Smooth muscle cell (in vitro differentiated cells): ENCODE measurements around the gene ANTXR1. TPM values are rescaled to one million over a fixed set of nuclear protein-coding genes. Genes with fewer than 3 reads are reported as not detected.

Source experiments
- DNase-seq: peaks from one replicate; lab custom pipeline; 2025; ENCODE audit not compliant: unreplicated experiment; lab: John Stamatoyannopoulos, UW
- H2AFZ ChIP-seq: fragments of 200-600 bp; sonication (generic); 2 replicates; pipeline ENCODE4 v1.6.0; 2016; ENCODE audit warnings: antibody characterized with exemption, low read depth, mild to moderate bottlenecking
- H3F3A ChIP-seq: fragments of 200-600 bp; sonication (generic); 2 replicates; pipeline ENCODE4 v1.6.0; 2017; ENCODE audit warnings: antibody characterized with exemption, low read depth
- H3K27ac ChIP-seq: fragments of 200-600 bp; sonication (generic); 2 replicates; pipeline ENCODE4 v1.5.1; 2016; ENCODE audit warnings: low read depth, mild to moderate bottlenecking
- H3K27me3 ChIP-seq: fragments of 200-600 bp; sonication (generic); 2 replicates; pipeline ENCODE4 v1.6.1; 2016; ENCODE audit warnings: low read depth, mild to moderate bottlenecking
- H3K36me3 ChIP-seq: fragments of 200-600 bp; sonication (generic); 2 replicates; pipeline ENCODE4 v1.5.1; 2016; ENCODE audit warnings: low read depth
- H3K4me1 ChIP-seq: fragments of 200-600 bp; sonication (generic); 2 replicates; pipeline ENCODE4 v1.5.1; 2016; ENCODE audit warnings: low read depth
- H3K4me2 ChIP-seq: fragments of 200-600 bp; sonication (generic); 2 replicates; pipeline ENCODE4 v1.6.0; 2016; ENCODE audit warnings: mild to moderate bottlenecking
- H3K4me3 ChIP-seq: fragments of 200-600 bp; sonication (generic); 2 replicates; pipeline ENCODE4 v1.5.1; 2016; ENCODE audit warnings: mild to moderate bottlenecking
- H3K79me2 ChIP-seq: fragments of 200-600 bp; sonication (generic); 2 replicates; pipeline ENCODE4 v1.6.0; 2016; ENCODE audit warnings: low read depth, mild to moderate bottlenecking
- H3K9ac ChIP-seq: fragments of 200-600 bp; sonication (generic); 2 replicates; pipeline ENCODE4 v1.6.0; 2016; ENCODE audit warnings: low read depth
- H3K9me3 ChIP-seq: fragments of 200-600 bp; sonication (generic); replicated peaks from 2 replicates; pipeline ENCODE4 v1.5.1; 2016; ENCODE audit warnings: low read depth
- H4K20me1 ChIP-seq: fragments of 200-600 bp; sonication (generic); 2 replicates; pipeline ENCODE4 v1.6.0; 2016; ENCODE audit warnings: low read depth
- WGBS: methylation state at CpG from one replicate; pipeline ENCODE4 v1.1.7; 2016; ENCODE audit warnings: low lambda C conversion rate; 5-methylcytosine and 5-hydroxymethylcytosine counted together
- polyA plus RNA-seq: library from polyadenylated mRNA; unstranded; fragments of >200 nt; fragmentation: Nextera tagmentation; extraction: Ambion mirVana; gene quantifications from 2 replicates; pipeline ENCODE4 v1.2.1, GENCODE V29; 2016
- total RNA-seq: library from RNA; depleted of rRNA; stranded (reverse); fragments of >200 nt; gene quantifications from 2 replicates; pipeline ENCODE4 v1.2.3, GENCODE V29; 2014
- TF ChIP-seq, protein P1 (sequence below): fragments of 200-600 bp; sonication (generic); IDR thresholded peaks from 2 replicates; pipeline ENCODE4 v1.5.1; 2017; ENCODE audit warnings: borderline replicate concordance, mild to moderate bottlenecking, antibody characterized with exemption; ENCODE audit not compliant: insufficient read depth, poor library complexity, severe bottlenecking

The ANTXR1 gene
- total and polyA plus RNA-seq, 2 experiments from 2014 or later, result 292 to 309 TPM

DNA sequence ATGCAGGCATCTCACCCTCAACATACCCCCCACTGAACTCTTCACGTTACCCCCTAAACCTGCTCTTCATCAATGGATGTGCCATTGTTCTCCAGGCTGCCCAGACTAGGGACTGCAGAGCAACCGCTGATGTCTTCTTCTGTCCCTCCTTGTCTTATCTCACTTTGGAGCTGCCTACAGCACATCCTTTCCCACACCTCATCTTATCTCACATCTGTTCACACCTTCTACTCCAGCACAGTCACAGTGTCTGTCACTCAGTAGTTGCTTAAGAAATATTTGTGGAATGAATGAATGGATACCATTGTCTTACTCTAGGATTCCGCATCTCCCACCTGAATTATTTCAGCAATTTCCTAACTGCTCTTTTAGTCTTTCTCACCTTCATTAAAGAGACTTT is 144.5 kb downstream of the ANTXR1 start:
- Histone ChIP-seq H3K36me3 (no peaks in the 10 kb centered on the region), H3F3A (peaks cover 22% of the 10 kb centered on the region), H3K27me3 (no peaks in the 10 kb centered on the region), H3K4me3 (no peak overlapping the region), H3K4me1 (peaks cover 22% of the 10 kb centered on the region), H3K79me2 (peaks cover 6% of the 10 kb centered on the region), H3K9ac (no peak overlapping the region), H3K9me3 (no peaks in the 10 kb centered on the region), H4K20me1 (no peaks in the 10 kb centered on the region), H3K4me2 (no peak overlapping the region), H2AFZ (no peak overlapping the region), H3K27ac (no peak overlapping the region)
- TF ChIP-seq, protein P1, sequence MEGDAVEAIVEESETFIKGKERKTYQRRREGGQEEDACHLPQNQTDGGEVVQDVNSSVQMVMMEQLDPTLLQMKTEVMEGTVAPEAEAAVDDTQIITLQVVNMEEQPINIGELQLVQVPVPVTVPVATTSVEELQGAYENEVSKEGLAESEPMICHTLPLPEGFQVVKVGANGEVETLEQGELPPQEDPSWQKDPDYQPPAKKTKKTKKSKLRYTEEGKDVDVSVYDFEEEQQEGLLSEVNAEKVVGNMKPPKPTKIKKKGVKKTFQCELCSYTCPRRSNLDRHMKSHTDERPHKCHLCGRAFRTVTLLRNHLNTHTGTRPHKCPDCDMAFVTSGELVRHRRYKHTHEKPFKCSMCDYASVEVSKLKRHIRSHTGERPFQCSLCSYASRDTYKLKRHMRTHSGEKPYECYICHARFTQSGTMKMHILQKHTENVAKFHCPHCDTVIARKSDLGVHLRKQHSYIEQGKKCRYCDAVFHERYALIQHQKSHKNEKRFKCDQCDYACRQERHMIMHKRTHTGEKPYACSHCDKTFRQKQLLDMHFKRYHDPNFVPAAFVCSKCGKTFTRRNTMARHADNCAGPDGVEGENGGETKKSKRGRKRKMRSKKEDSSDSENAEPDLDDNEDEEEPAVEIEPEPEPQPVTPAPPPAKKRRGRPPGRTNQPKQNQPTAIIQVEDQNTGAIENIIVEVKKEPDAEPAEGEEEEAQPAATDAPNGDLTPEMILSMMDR, result no peak
- WGBS, result 79% methylated on average over 3 of the region's 3 CpGs
- no peak for DNase-seq

GRCh38 chr2:69159986-69160385 is 147.0 kb downstream of the ANTXR1 start:
- WGBS, result 58% methylated on average over 6 of the region's 6 CpGs

DNA sequence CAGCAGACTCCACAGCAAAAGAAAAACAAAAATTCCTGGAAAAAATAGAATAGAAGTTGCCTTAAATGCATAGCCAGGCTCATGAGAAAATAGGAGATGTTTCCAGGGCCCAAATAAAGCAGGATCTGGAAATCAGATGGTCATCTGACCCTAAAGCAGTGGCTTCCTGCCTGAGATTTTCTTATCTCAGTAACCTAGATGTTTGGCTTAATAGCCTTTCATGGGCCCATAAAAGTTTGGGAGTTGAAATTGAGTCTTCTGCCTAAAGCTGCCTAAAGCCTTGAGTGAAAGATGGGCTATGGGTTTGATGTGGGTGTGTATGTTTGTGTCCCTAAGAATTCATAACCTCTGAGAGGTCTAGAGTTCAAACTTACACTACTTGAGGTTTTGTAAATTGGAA is 149.1 kb downstream of the ANTXR1 start:
- Histone ChIP-seq H3K79me2 (peaks cover 6% of the 10 kb centered on the region), H3K36me3 (no peaks in the 10 kb centered on the region), H3F3A (peaks cover 39% of the 10 kb centered on the region), H3K4me3 (no peak overlapping the region), H2AFZ (no peak overlapping the region), H3K4me2 (peak overlapping the region; percentile 73), H3K9ac (peak overlapping the region; percentile 91), H3K9me3 (no peaks in the 10 kb centered on the region), H3K27ac (peak overlapping the region; percentile 99), H3K27me3 (no peaks in the 10 kb centered on the region), H3K4me1 (peaks cover 41% of the 10 kb centered on the region), H4K20me1 (no peaks in the 10 kb centered on the region)
- DNase-seq, result no peak
- TF ChIP-seq, protein P1, result no peak

More at GRCh38 chr2:69159986-69160385, 147.0 kb downstream of the ANTXR1 start:
- peak overlapping the region; percentile 99 for H3K27ac ChIP-seq
- H3K27me3 ChIP-seq, result no peaks in the 10 kb centered on the region
- no peaks in the 10 kb centered on the region for H3K9me3 ChIP-seq
- H3K4me2 ChIP-seq, result no peak overlapping the region
- peaks cover 37% of the 10 kb centered on the region for H3K4me1 ChIP-seq
- H3K79me2 ChIP-seq, result peaks cover 6% of the 10 kb centered on the region
- H3K4me3 ChIP-seq, result no peak overlapping the region
- no peak overlapping the region for H3K9ac ChIP-seq
- no peak overlapping the region for H2AFZ ChIP-seq
- TF ChIP-seq, protein P1, result peak; percentile 12
- H4K20me1 ChIP-seq, result no peaks in the 10 kb centered on the region
- H3F3A ChIP-seq, result peaks cover 28% of the 10 kb centered on the region
- no peak for DNase-seq
- H3K36me3 ChIP-seq, result no peaks in the 10 kb centered on the region

DNA sequence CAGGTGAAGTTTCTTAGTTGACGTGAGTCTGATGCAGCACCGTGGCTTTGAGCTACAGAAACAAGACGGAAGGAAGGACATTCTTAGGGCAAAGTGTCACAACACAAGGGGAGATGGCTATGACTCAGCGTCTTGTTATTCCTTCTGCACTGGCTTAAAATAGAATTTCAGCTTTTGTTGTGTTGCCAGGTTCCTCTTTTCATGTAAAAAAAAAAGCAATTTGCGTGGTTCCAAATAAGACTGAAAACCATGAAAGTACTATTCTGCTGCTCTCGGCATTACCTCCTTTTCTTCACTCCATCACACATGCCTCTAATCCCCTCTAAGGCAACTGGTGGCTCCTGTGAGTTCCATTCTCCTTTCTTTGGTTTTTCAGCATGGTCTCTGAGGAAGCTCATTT is 150.1 kb downstream of the ANTXR1 start:
- Histone ChIP-seq H3K27me3 (no peaks in the 10 kb centered on the region), H3K9me3 (no peaks in the 10 kb centered on the region), H3K36me3 (no peaks in the 10 kb centered on the region), H3K4me1 (peaks cover 41% of the 10 kb centered on the region), H3K27ac (peak overlapping the region; percentile 99), H2AFZ (no peak overlapping the region), H3K9ac (peak overlapping the region; percentile 91), H3K79me2 (peaks cover 6% of the 10 kb centered on the region), H3K4me3 (no peak overlapping the region), H3F3A (peaks cover 39% of the 10 kb centered on the region), H3K4me2 (peak overlapping the region; percentile 73), H4K20me1 (no peaks in the 10 kb centered on the region)
- TF ChIP-seq, protein P1, result no peak
- WGBS, result 2% methylated on average over 6 of the region's 6 CpGs
- DNase-seq, result no peak
